Activated CD4-positive, CD25-positive, alpha-beta regulatory T cell (primary cell): Measurements from ENCODE around the gene MYL4.

Source experiments
- DNase-seq, 4 experiments: peaks; one replicate each; lab custom pipeline; 2025; lab: John Stamatoyannopoulos, UW

The MYL4 gene

GRCh38 chr17:47273245-47273644, 64.1 kb downstream of the MYL4 start:
- no peak for DNase-seq
